HepG2 (cell line): ENCODE measurements around the gene SESN3. TPM values are rescaled to one million over a fixed set of nuclear protein-coding genes. Genes with fewer than 3 reads are reported as not detected.

Experiments used
- ATAC-seq: fragments of 200-7000 bp; cut with Tn5 transposase; 3 replicates; pipeline ENCODE4 v1.9.1; 2020; ENCODE audit warnings: mild to moderate bottlenecking, moderate library complexity
- BruUV-seq: library from RNA; stranded (reverse); fragments of 400-500 nt; replicated peaks from 2 replicates; lab custom pipeline; 2021; lab: Mats Ljungman, UMichigan
- CTCF ChIA-PET: fragments of 300-600 bp; formaldehyde crosslinking; extraction: SDS; loops from one replicate; lab custom pipeline; 2021; ENCODE audit warnings: low total read pairs, inconsistent platforms, low intra/inter-chr PET ratio; lab: Yijun Ruan, JAX
- POLR2A ChIA-PET: fragments of 350-600 bp; sonication (Branson Sonifier 250); formaldehyde crosslinking; loops from one replicate; lab custom pipeline; 2020; ENCODE audit warnings: antibody characterized with exemption, inconsistent platforms; lab: Yijun Ruan, JAX
- DNase-seq: peaks from one replicate; pipeline ENCODE4 v3.0.0-alpha.2; 2015; ENCODE audit warnings: low spot score
- FAIRE-seq: peaks from 3 replicates; lab custom pipeline; 2011; peaks lifted over from hg19 to GRCh38; lab: Jason Lieb, UNC
- H2AFZ ChIP-seq: one replicate; pipeline ENCODE4 v1.6.1; 2011; ENCODE audit warnings: low read length, inconsistent platforms
- H3K27ac ChIP-seq: fragments of 300-600 bp; 3 replicates; pipeline ENCODE4 v1.8.0; 2011; ENCODE audit warnings: mixed run types, mild to moderate bottlenecking, mixed read lengths, low read length, inconsistent platforms; ENCODE audit not compliant: insufficient read depth; ENCODE audit errors: extremely low read length
- H3K27me3 ChIP-seq, 2 experiments: fragments of 200-600 bp in 1 of 2; 2 replicates in 1 of 2; 3 replicates in 1 of 2; pipeline versions ENCODE4 v1.6.0 to v1.8.0; 2011; ENCODE audit warnings: low read length in 2 of 2, mild to moderate bottlenecking in 2 of 2, moderate library complexity in 2 of 2, inconsistent platforms in 1 of 2; ENCODE audit not compliant: insufficient read depth in 2 of 2, control insufficient read depth in 1 of 2
- H3K36me3 ChIP-seq, 2 experiments: fragments of 200-600 bp in 1 of 2; replicated peaks in 1 of 2; 2 replicates in 1 of 2; 3 replicates in 1 of 2; pipeline versions ENCODE4 v1.5.1 to v1.8.0; 2011; ENCODE audit warnings: low read length in 2 of 2, inconsistent platforms in 1 of 2; ENCODE audit not compliant: insufficient read depth in 2 of 2, control insufficient read depth in 1 of 2
- H3K4me1 ChIP-seq: 2 replicates; pipeline ENCODE4 v1.5.1; 2012; ENCODE audit warnings: low read length, inconsistent platforms; ENCODE audit not compliant: insufficient read depth
- H3K4me2 ChIP-seq: 2 replicates; pipeline ENCODE4 v1.6.0; 2011; ENCODE audit warnings: low read depth, low read length, inconsistent platforms
- H3K4me3 ChIP-seq, 3 experiments: fragments of 200-600 bp in 1 of 3; sonication (generic), shearing (Covaris generic) in 1 of 3; replicated peaks in 1 of 3; 2 replicates each; pipeline ENCODE4 v1.5.1; 2011 to 2016; ENCODE audit warnings: low read length in 3 of 3, inconsistent platforms in 2 of 3, low read depth in 2 of 3, mild to moderate bottlenecking in 2 of 3, control low read depth in 1 of 3, mixed read lengths in 1 of 3; ENCODE audit not compliant: insufficient read depth in 1 of 3
- H3K79me2 ChIP-seq: one replicate; pipeline ENCODE4 v1.6.1; 2011; ENCODE audit warnings: low read length, inconsistent platforms; ENCODE audit not compliant: insufficient read depth
- H3K9ac ChIP-seq: 2 replicates; pipeline ENCODE4 v1.6.0; 2011; ENCODE audit warnings: mild to moderate bottlenecking, low read depth, low read length, inconsistent platforms; ENCODE audit not compliant: insufficient read depth
- H3K9me3 ChIP-seq: 2 replicates; pipeline ENCODE4 v1.5.1; 2012; ENCODE audit warnings: mild to moderate bottlenecking, low read length
- H4K20me1 ChIP-seq: 2 replicates; pipeline ENCODE4 v1.6.0; 2011; ENCODE audit warnings: inconsistent platforms, mild to moderate bottlenecking, low read length, moderate library complexity; ENCODE audit not compliant: insufficient read depth
- FOXJ3 ChIP-seq: sonication (generic); formaldehyde crosslinking; IDR thresholded peaks from 2 replicates; pipeline ENCODE4 v1.4.0; 2020; ENCODE audit warnings: missing genetic modification reagents, mild to moderate bottlenecking, borderline replicate concordance
- NR2C2 ChIP-seq: sonication (generic); formaldehyde crosslinking; IDR thresholded peaks from 2 replicates; pipeline ENCODE4 v1.4.0; 2020; ENCODE audit warnings: missing genetic modification reagents, mild to moderate bottlenecking, moderate library complexity, borderline replicate concordance
- NR2F2 ChIP-seq: IDR thresholded peaks from 2 replicates; pipeline ENCODE4 v1.6.1; 2012; ENCODE audit warnings: low read depth, inconsistent platforms, borderline replicate concordance
- SATB2 ChIP-seq: sonication (generic); formaldehyde crosslinking; IDR thresholded peaks from 2 replicates; pipeline ENCODE4 v1.5.0; 2020; ENCODE audit warnings: missing genetic modification reagents
- YEATS4 ChIP-seq: sonication (generic); formaldehyde crosslinking; IDR thresholded peaks from 2 replicates; pipeline ENCODE4 v1.4.0; 2020; ENCODE audit warnings: missing genetic modification reagents, borderline replicate concordance
- ZFP36L1 ChIP-seq: sonication (generic); formaldehyde crosslinking; IDR thresholded peaks from 2 replicates; pipeline ENCODE4 v1.8.0; 2022; ENCODE audit warnings: mild to moderate bottlenecking, missing genetic modification reagents, moderate library complexity
- WGBS: methylation state at CpG from one replicate; pipeline ENCODE4 v1.1.6; 2017; ENCODE audit warnings: low lambda C conversion rate; 5-methylcytosine and 5-hydroxymethylcytosine counted together
- in situ Hi-C: cut with HindIII; loops from 2 replicates; pipeline ENCODE4 v1.10.0; 2017; ENCODE audit warnings: low pct_unique_long_range_greater_than_20kb; ENCODE audit not compliant: extremely low pct_ligation_motif_present
- intact Hi-C: fragments of 100-400 bp; cut with micrococcal nuclease; formaldehyde crosslinking; loops from one replicate; pipeline ENCODE4 v1.10.0; 2022; ENCODE audit not compliant: unreplicated experiment
- polyA plus RNA-seq, 8 experiments: library from polyadenylated mRNA; depleted of rRNA in 3 of 8; stranded (reverse) in 7 of 8; unstranded in 1 of 8; fragments of >200 nt; fragmentation: Illumina TruSeq in 4 of 8; extraction: Trizol in 4 of 8; gene quantifications; 2 replicates each; pipeline versions ENCODE4 v1.2.1 to v1.2.3, GENCODE V29; 2011 to 2016; ENCODE audit warnings: low read depth in 4 of 8, missing spikeins in 1 of 8, mixed read lengths in 1 of 8; ENCODE audit not compliant: insufficient read depth in 1 of 8
- total RNA-seq, 5 experiments: library from RNA; depleted of rRNA; stranded (reverse); fragments of >200 nt; fragmentation: Illumina TruSeq; extraction: Trizol; gene quantifications; 2 replicates each; pipeline ENCODE4 v1.2.3, GENCODE V29; 2016; ENCODE audit warnings: low read depth in 1 of 5
- TF ChIP-seq, protein P1 (sequence below): IDR thresholded peaks from 2 replicates; pipeline ENCODE4 v1.6.1; 2012; ENCODE audit warnings: low read length, improper control_type of control experiment
- TF ChIP-seq, protein P2 (sequence below): sonication (generic); formaldehyde crosslinking; IDR thresholded peaks from 2 replicates; pipeline ENCODE4 v1.4.0; 2020; ENCODE audit warnings: missing genetic modification reagents, mild to moderate bottlenecking, borderline replicate concordance
- TF ChIP-seq, protein P3 (sequence below): sonication (generic); formaldehyde crosslinking; IDR thresholded peaks from 2 replicates; pipeline ENCODE4 v1.4.0; 2020; ENCODE audit warnings: missing genetic modification reagents

The SESN3 gene
- total and polyA plus RNA-seq, 2 of the 13 experiments (the other 11 are each of a cell fraction or from before 2014, with no cell fraction given): 0.53 to 0.86 TPM

DNA sequence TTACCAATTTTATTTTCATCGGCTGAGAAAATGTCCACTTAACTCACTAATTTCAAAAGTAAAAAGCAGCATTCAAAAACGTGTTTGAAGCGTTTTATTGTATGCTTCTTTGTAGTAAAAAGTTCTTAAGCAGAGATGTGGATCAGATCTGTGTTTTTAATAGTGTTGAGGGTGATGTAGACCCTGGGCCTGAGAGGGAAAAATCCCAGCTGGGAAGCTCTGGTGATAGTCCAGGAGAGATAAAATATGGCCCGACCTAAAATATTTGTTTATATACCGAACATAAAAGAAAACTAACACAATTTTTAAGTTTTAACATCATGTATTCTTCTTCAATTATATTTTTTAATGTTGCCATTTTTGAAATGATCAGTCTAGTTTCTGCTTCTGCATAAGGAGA, 35.2 kb downstream of the SESN3 start (continued):
- TF ChIP-seq, protein P1, sequence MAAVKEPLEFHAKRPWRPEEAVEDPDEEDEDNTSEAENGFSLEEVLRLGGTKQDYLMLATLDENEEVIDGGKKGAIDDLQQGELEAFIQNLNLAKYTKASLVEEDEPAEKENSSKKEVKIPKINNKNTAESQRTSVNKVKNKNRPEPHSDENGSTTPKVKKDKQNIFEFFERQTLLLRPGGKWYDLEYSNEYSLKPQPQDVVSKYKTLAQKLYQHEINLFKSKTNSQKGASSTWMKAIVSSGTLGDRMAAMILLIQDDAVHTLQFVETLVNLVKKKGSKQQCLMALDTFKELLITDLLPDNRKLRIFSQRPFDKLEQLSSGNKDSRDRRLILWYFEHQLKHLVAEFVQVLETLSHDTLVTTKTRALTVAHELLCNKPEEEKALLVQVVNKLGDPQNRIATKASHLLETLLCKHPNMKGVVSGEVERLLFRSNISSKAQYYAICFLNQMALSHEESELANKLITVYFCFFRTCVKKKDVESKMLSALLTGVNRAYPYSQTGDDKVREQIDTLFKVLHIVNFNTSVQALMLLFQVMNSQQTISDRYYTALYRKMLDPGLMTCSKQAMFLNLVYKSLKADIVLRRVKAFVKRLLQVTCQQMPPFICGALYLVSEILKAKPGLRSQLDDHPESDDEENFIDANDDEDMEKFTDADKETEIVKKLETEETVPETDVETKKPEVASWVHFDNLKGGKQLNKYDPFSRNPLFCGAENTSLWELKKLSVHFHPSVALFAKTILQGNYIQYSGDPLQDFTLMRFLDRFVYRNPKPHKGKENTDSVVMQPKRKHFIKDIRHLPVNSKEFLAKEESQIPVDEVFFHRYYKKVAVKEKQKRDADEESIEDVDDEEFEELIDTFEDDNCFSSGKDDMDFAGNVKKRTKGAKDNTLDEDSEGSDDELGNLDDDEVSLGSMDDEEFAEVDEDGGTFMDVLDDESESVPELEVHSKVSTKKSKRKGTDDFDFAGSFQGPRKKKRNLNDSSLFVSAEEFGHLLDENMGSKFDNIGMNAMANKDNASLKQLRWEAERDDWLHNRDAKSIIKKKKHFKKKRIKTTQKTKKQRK: no peak
- TF ChIP-seq, protein P2, sequence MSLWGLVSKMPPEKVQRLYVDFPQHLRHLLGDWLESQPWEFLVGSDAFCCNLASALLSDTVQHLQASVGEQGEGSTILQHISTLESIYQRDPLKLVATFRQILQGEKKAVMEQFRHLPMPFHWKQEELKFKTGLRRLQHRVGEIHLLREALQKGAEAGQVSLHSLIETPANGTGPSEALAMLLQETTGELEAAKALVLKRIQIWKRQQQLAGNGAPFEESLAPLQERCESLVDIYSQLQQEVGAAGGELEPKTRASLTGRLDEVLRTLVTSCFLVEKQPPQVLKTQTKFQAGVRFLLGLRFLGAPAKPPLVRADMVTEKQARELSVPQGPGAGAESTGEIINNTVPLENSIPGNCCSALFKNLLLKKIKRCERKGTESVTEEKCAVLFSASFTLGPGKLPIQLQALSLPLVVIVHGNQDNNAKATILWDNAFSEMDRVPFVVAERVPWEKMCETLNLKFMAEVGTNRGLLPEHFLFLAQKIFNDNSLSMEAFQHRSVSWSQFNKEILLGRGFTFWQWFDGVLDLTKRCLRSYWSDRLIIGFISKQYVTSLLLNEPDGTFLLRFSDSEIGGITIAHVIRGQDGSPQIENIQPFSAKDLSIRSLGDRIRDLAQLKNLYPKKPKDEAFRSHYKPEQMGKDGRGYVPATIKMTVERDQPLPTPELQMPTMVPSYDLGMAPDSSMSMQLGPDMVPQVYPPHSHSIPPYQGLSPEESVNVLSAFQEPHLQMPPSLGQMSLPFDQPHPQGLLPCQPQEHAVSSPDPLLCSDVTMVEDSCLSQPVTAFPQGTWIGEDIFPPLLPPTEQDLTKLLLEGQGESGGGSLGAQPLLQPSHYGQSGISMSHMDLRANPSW (CRISPR knock-in tag): no peak
- no peak for TF ChIP-seq NR2C2 (CRISPR knock-in tag)

DNA sequence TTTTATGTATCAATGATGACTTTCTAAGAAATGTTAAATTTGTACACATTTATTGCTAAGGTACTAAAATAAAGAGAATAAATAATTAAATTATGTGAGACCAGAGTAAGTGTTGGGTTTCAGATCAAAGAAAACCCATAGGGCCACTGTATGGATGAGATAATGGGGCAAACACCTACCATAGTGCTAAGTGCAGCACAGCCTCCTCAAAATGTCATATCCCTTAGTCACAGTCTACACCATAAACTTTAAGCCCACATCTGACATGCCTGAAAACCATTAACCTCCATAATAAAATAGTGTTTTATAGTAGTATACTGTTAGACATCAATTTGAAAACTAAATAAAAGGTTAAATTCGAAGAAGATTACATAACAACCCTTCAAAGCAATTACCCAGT, 37.5 kb downstream of the SESN3 start:
- DNase-seq (no peak), ATAC-seq (no peak), FAIRE-seq (no peak)
- Histone ChIP-seq H3K79me2 (no peaks in the 10 kb centered on the region), H4K20me1 (no peaks in the 10 kb centered on the region), H3K4me3 (no peak overlapping the region), H3K9me3 (no peaks in the 10 kb centered on the region), H3K36me3 (no peaks in the 10 kb centered on the region), H3K4me1 (no peaks in the 10 kb centered on the region), H3K27me3 (no peaks in the 10 kb centered on the region; a peak in 1 of 5 replicates), H3K4me2 (no peak overlapping the region), H3K27ac (no peak overlapping the region), H2AFZ (no peak overlapping the region), H3K9ac (no peak overlapping the region)
- BruUV-seq: no TSS peak
- ChIA-PET POLR2A (no interaction called here), CTCF (no interaction called here)
- intact Hi-C loops (no loop called here), in situ Hi-C loops (no loop called here)
- TF ChIP-seq ZFP36L1 (CRISPR knock-in tag) (no peak), NR2F2 (no peak), FOXJ3 (CRISPR knock-in tag) (no peak), YEATS4 (CRISPR knock-in tag) (no peak), SATB2 (CRISPR knock-in tag) (no peak)
- TF ChIP-seq, protein P3, sequence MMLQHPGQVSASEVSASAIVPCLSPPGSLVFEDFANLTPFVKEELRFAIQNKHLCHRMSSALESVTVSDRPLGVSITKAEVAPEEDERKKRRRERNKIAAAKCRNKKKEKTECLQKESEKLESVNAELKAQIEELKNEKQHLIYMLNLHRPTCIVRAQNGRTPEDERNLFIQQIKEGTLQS (CRISPR knock-in tag): no peak
- 19% methylated on average over 1 of the region's 1 CpG for WGBS
